NCI-H2227 (cell line): Measurements from ENCODE around the gene ARPC4.
"Not testable (repeated sequence)": the region's sequence is repeated elsewhere in the genome, so short reads cannot be mapped to it uniquely, and the experiment has no call there.

Source experiments
- DNase-seq: peaks from one replicate; lab custom pipeline; 2025; ENCODE audit not compliant: unreplicated experiment; lab: John Stamatoyannopoulos, UW

ARPC4 gene

GRCh38 chr3:9769426-9770275 lies 23.2 kb upstream of the ARPC4 start, which contains the start of gene CAMK1:
Gene CAMK1 (minus strand): TSS chr3:9769947. CDS start chr3:9767749, 2,198 bp downstream.
- peak; percentile 81 for DNase-seq

- no peak for DNase-seq
Measured at GRCh38 chr3:9770276-9770812, 22.5 kb upstream of the ARPC4 start.

- DNase-seq = not testable (repeated sequence)
Measured at GRCh38 chr3:9771007-9771406, 21.9 kb upstream of the ARPC4 start.

GRCh38 chr3:9776896-9777693 lies 15.8 kb upstream of the ARPC4 start:
- DNase-seq = no peak

GRCh38 chr3:9777694-9778021 lies 15.2 kb upstream of the ARPC4 start:
- no peak for DNase-seq

- DNase-seq = no peak
Measured at GRCh38 chr3:9778143-9779074, 14.5 kb upstream of the ARPC4 start.

GRCh38 chr3:9779075-9779593 lies 13.7 kb upstream of the ARPC4 start:
- DNase-seq = no peak

GRCh38 chr3:9779721-9780457 lies 13.0 kb upstream of the ARPC4 start:
- DNase-seq = no peak

- no peak for DNase-seq
Measured at GRCh38 chr3:9780458-9780812, 12.4 kb upstream of the ARPC4 start.

- DNase-seq = no peak
Measured at GRCh38 chr3:9780910-9781309, 12.0 kb upstream of the ARPC4 start.

GRCh38 chr3:9781551-9781950 lies 11.3 kb upstream of the ARPC4 start:
- DNase-seq = no peak

- DNase-seq = no peak
Measured at GRCh38 chr3:9781978-9782603, 10.8 kb upstream of the ARPC4 start.

- DNase-seq = no peak
Measured at GRCh38 chr3:9782770-9783169, 10.1 kb upstream of the ARPC4 start.

- DNase-seq = no peak
Measured at GRCh38 chr3:9783954-9784353, 8.9 kb upstream of the ARPC4 start.

- peak; percentile 13 for DNase-seq
Measured at GRCh38 chr3:9784965-9785364, 7.9 kb upstream of the ARPC4 start.

GRCh38 chr3:9785602-9786001 lies 7.3 kb upstream of the ARPC4 start:
- no peak for DNase-seq

GRCh38 chr3:9786209-9786739 lies 6.6 kb upstream of the ARPC4 start:
- no peak for DNase-seq

- no peak for DNase-seq
Measured at GRCh38 chr3:9786825-9787669, 5.8 kb upstream of the ARPC4 start.
